Activated CD4-positive, alpha-beta T cell treated with anti-CD3 and anti-CD28 coated beads for 24 hours (primary cell): ENCODE data around the gene BHLHE23.

ENCODE experiments used
- DNase-seq, 2 donors: peaks; one replicate each; pipeline ENCODE4 v3.0.0-alpha.2; 2020; ENCODE audit warnings: low read depth in 2 of 2

BHLHE23 gene

GRCh38 chr20:63025534-63026331 is 19.0 kb upstream of the BHLHE23 start:
- DNase-seq, result no peak

DNA sequence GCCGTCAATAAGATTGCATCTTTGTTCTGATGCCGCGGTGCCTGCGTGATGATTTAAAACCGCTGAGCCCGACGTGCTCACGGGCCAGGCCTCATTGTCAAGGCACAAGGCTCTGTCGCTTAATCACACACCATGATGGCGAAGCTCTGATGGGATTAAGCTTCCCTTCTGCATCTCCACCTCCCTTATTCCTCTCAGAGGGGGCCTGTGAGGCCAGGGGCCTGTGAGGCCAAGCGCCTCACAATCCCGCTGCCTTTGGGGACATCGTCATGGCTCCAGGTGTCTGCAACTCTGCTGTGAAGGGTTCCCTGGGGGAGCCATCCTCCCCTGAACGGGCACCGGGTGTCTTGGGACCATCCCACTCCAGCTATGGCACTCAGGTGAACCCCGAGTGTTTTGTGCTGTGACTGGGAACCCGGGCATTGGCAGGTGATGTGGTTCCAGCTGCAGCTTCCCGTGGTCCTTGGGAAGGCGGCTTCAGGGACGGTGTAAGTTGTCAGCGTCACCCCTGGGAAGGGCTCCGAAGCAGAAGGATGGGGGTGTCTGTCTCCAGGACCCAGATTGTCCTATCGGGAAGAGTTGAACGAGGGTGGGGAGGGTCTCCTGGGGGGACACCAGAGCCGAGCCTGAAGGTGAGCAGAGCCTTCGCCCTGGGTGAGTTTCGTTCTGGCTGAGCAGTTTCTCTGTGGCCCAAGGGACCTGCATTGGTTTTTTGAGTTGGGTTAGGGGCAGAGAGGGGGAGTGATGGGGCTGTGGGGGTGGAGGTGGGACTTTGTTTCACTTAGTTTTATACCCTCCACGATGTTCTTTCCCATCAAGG is 18.0 kb upstream of the BHLHE23 start:
- DNase-seq, result no peak

- DNase-seq, result no peak
Measured at GRCh38 chr20:63023936-63024571, 17.3 kb upstream of the BHLHE23 start.

DNA sequence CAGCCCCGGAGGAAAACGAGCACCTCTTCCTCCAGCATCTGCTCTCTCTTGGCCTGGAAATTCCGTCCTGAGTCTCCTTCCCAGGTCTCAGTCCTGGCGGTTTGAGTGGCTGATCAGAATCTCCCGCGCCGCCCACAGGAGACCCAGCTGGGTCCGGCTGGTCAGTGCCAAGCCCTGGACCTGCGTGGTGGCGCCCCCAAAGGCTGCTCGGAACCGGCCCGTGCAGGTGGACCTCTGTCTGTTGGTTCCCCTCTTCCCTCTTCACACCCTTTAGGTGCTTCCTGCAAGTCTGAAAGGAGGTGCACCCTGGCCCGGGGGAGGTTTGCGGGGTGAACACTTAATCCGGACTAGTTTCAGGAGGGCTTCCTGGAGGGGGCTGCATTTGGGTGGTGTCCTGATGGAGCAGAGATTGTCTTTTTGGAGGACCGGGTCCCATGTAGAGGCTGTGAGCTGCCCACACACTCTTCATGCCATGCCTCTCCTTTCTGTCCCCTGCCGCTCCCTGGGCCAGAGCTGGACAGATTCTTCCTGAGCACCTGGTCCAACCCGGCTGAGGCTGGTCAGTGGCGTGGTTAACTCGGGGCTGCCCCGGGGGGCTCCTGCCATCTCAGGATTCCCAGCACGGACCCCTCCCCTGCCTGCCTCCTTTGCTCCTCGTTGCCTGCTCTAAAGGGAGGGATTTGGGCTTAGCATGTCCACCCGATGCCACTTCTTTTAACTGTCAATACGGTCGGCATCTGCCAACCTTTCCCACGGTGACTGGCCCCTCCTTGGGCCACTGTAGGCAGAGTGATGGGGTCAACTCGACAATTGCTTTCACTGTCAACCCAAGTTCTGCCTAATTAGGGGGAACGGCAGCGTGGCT is 16.5 kb upstream of the BHLHE23 start:
- DNase-seq, result no peak

GRCh38 chr20:63022501-63022900 is 15.7 kb upstream of the BHLHE23 start:
- no peak for DNase-seq

DNA sequence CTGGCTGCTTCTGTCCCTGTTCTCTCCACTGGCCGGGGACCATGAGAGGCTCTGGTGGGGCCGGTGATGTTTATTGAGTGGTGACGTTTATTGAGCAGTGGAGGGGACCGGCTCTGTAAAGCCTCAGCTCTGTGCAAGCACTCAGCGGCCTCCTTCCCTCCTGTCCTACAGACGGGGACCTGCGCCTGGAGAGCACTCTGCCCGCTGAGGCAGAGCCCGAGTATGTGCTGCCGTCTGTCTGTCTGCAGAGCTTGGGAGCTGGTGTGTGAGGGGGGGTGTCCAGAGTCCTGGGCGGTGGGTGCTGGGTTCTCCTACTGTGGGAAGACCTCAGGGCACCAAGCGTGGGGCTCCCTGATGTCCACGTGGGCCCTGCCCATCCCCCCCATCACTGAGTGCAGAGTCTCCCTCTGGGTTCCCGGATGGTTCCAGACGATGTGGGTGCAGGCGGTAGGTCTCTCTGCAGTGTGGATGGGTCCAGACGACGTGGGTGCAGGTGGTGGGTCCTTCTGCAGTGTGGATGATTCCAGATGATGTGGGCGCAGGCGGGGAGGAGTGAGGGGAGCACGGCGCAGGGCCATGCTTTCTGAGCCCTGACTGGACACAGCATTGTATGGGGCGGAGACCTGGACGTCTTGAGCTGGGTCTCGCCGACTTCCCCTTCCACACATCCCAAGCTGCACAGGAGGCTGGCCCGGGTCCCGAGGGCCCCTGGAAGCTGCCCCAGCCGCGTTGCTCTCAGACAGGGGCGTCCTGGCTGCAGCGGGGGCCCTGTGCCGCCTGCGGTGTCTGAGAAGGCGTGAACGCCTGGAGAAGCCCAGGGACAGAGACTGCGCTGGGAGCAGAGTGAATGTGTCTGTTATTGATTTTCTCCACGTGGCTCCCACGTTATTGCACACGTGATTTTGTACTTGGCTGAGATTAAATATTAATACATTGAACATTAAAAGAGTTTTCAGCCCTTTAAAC is 14.9 kb upstream of the BHLHE23 start:
- DNase-seq, result no peak

DNA sequence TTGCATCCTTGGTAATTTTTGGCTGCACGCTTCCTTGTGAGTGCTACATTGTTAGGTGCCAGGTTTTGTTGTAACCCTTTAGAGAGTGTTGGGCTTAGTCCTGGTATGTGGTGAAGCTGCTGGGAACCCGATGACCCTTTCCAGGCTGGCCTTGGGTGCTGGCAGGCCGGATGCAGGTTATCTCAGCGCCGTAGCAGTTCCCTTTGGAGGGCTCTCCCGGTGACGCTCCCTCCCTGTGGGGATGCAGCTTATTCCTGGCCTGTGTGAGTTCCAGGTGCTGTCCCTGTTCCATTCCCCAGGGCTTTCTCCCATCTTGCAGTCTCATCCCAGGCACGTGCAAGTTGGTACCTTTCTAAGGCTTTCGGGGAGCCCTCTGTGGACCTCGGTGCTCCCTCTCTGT is 13.9 kb upstream of the BHLHE23 start:
- no peak for DNase-seq

GRCh38 chr20:63017826-63018411 is 11.2 kb upstream of the BHLHE23 start:
- DNase-seq, result no peak

DNA sequence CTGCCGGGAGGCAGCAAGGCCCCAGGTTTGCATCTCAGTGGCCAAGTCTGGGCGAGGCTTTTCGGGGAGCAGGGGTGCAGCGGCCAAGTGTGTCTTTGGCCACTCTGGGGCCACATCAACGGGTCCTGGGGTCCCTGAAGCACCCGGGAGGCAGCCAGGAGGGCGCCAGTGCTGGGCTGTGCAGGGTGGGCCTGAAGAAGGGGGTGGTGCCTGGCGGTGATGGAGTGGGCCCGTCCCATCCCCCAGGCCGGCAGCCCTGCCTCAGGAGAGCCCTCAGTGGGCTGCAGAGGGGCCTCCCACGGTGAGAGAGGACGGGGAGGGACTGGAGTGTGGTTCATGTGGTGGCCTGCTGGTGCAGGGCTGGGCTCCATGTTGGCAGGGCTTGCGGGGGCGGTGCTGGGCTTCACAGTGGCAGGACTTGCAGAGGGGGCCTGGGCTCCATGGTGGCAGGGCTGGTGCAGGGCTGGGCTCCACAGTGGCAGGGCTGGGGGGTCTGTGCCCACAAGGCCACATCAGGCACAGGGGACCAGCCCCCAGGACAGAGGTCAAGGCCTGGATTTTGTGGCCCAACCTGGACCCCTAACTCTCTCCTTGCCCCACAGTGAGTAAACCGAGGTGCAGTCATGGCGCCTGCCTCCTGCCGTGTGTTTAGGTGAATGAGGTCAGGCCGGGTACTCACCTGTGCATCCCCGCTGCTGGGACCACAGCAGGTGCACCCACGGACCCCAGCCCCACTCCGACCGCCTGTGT is 10.5 kb upstream of the BHLHE23 start:
- DNase-seq, result no peak

GRCh38 chr20:63016514-63017075 is 9.8 kb upstream of the BHLHE23 start:
- DNase-seq, result no peak

DNA sequence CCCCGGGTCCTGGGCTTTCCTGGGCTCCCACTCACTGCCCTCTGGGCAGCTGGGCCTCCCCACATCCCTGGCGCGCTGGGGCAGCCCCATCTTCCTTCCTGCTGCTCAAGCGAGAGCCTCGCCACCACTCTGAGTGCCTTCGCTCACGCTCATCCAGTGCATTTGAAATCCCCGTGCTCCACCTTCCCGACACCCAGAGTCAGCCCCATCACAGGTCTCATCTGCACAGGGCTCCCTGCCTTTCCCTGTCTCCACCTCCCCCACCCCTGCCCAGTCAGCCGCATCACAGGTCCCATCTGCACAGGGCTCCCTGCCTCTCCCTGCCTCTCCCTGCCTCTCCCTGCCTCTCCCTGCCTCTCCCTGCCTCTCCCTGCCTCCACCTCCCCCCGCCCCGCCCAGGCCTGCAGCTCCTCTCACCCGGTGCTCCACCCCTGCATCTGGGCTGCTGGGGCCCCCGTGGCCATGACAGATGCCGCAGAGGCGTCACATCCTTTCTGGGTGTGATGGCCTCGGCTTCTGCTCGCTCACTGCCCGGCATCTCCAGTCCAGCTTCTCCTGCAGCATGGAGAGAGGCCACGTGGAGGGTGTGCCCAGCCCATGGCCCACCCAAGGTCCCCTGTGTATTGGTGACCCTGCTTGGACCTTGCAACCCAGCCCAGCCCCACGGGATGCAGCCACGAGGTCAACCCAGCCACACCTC is 9.0 kb upstream of the BHLHE23 start:
- no peak for DNase-seq

- DNase-seq, result no peak
Measured at GRCh38 chr20:63015147-63015661, 8.4 kb upstream of the BHLHE23 start.

DNA sequence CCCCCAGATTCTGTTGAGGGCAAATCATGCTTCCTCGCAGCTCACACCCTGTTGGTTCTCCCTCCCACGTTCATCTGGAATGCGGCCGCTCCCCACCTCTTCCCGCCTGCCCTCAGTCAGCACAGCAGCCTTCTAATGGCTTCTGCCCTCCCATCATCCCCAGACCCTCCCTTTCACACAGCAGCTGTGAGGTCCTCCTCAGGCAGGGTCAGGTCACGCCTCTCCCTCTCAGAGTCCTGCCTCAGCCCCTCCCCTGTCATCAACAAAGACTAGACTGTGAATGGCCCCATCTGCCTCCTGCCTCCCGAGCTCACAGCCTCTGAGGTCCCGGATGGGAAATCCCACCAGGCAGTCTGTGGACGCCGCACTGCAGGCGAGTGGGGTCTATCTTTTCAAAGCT is 7.9 kb upstream of the BHLHE23 start:
- DNase-seq, result no peak

DNA sequence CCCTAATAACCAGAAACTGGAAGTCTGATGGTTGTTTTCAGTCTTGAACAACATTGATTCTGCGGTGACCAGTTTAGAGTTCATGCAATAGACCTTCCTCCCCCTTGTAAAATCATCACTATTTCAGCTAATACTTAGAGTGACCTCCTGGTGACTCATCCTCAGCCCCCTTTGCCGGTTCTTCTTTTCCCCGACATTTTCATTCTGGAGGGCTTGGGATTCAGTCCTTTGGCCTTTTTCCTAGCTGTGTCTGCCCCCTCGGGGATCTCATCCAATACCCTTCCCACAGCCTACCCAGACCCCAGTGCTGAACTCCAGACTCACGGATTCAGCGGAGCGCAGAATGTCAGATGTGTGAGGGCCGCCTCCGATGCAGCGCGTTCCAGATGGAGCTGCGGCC is 7.5 kb upstream of the BHLHE23 start:
- DNase-seq, result no peak

DNA sequence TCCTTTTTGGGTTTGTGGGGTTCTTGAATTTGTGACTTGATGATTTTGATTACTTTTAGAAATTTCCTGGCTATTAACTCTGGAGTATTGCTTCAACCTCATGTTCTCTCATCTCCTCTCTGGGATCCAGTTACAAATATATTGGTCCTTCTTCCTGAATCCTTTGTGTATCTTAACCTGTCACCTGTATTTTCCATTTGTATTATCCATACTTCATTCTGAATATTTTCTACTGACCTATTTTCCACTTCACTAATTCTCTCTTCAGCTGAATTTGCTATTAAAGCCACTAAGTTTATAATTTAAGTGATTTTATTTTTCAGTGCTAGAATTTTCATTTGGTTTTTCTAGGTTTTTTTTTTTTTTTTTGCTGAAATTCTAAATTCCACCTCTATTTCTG is 6.4 kb upstream of the BHLHE23 start:
- no peak for DNase-seq

DNA sequence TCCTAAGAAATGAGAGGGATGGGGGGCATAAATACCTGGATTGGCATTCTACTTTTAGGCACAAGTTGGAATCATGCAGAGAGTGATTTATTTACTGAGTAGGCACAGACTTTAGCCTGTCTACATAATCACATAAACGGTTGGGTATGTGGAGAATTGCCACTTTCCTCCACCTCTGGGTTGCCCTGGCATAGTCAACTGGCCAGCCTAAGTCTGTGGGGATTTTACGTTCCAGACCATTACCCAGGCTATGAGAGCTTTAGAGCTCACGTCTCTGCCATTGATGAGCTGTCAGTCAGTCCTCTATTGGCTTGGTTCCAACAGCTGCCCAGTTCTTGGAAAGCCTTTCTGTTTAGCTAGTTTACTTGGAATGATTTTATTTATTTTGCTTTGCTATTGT is 5.0 kb upstream of the BHLHE23 start:
- no peak for DNase-seq

DNA sequence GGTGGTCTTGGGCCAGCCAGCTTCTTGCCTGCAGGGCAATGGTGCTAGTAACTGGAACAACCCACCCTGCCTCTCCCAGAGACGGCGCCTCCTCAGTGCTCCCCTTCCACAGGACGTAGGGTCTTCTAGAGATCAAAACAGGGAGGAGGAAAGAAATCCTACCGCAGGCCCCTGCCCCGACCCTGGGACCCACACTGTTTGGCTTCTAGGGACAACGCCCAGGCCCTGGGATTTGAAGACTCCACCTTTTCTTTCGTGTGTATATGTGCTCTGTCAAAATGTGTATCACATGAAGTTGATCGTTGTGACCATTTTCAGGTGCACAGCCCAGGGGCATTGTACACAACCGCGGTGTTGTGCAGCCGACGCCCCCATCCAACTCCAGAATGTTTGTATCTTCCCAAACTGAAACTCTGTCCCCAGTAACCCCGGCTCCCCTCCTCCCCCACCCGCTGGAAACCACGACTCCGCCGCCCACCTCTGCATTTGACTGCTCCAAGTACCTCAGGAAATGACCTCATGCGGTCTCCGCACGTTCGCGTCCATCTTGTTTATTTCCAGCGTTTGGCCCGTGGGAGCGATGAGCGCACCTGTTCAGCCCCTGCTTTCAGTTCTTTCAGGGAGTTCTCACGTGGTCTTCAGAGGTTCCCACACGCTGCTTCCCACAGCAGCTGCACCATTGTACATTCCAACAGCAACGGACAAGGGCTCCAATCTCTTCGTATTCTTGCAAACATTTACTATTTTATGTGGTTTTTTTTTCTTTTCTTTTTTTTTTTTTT is 3.4 kb upstream of the BHLHE23 start:
- peak; percentile 45 to 57 for DNase-seq
